ENCODE measurements around the gene TEX26.

The TEX26 gene

DNA sequence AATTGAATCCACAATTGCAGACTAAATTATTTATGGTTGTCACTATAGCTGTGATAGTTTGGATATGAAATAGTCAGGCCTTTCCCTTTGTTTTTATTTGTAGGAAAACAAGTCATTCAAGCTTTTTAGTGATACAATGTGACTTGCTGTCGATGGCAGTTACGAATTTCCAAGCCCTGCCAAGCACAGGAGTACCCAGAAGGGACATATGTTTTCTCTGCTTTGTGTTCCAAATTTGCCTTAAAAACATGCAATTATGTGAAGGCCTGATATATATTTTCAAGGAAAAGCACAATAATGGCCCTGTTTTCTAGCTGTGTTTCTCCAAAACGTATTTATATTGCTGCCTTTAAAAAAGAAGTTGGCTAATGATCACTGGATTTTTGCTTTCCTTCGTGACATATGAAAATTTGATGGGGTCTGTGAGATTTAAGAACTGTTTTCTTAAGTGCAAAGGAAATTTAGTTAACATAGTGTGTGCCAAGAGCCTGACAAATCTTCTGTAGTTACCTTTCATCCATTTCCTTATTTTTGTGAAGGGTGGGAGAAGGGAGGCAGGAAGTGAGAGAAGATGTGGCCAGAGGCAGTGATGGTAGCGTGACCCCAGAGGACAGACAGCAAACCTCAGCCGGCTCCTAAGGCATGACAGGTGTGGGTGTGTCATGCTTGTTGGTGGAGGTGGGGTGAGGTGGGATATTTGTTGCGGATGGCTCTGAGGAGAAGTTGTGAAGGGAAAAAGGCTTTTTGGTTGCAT, 79.6 kb downstream of the TEX26 start:
- peaks cover 4% of the 10 kb centered on the region for H3K9me3 Mint-ChIP-seq
- DNase-seq, result no peak
- no peak overlapping the region for H3K4me3 Mint-ChIP-seq
- H3K27ac Mint-ChIP-seq, result no peak overlapping the region
- H3K27me3 Mint-ChIP-seq (ENCODE audit: low read depth, poor library complexity), result peaks cover 8% of the 10 kb centered on the region
- peaks cover 24% of the 10 kb centered on the region for H3K4me1 Mint-ChIP-seq
- no peaks in the 10 kb centered on the region for H3K36me3 Mint-ChIP-seq (ENCODE audit: low read depth)
- TF ChIP-seq, protein P1, sequence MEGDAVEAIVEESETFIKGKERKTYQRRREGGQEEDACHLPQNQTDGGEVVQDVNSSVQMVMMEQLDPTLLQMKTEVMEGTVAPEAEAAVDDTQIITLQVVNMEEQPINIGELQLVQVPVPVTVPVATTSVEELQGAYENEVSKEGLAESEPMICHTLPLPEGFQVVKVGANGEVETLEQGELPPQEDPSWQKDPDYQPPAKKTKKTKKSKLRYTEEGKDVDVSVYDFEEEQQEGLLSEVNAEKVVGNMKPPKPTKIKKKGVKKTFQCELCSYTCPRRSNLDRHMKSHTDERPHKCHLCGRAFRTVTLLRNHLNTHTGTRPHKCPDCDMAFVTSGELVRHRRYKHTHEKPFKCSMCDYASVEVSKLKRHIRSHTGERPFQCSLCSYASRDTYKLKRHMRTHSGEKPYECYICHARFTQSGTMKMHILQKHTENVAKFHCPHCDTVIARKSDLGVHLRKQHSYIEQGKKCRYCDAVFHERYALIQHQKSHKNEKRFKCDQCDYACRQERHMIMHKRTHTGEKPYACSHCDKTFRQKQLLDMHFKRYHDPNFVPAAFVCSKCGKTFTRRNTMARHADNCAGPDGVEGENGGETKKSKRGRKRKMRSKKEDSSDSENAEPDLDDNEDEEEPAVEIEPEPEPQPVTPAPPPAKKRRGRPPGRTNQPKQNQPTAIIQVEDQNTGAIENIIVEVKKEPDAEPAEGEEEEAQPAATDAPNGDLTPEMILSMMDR (IDR thresholded peaks at IDR 0.05), result no peak

DNA sequence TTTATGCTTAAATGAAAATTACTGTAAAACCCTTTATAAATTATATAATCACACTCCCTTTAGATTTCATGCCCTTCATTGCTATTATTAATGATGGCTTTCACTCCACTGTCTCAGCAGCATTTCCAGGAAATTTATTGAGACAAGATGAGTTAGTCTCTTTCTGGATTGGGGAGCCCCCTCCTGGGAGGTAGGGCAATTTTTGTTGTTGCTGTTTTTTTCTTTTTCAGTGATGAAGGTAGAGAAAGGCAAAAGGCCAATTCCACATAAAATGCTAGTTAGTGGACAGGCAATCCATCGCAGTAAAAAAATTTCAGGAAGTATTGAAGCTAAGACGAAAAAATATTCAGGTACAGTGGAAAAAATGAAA, 80.2 kb downstream of the TEX26 start:
- TF ChIP-seq, protein P1 (IDR thresholded peaks at IDR 0.05), result peak; percentile 26
- DNase-seq, result no peak
- no peak overlapping the region for H3K27ac Mint-ChIP-seq

DNA sequence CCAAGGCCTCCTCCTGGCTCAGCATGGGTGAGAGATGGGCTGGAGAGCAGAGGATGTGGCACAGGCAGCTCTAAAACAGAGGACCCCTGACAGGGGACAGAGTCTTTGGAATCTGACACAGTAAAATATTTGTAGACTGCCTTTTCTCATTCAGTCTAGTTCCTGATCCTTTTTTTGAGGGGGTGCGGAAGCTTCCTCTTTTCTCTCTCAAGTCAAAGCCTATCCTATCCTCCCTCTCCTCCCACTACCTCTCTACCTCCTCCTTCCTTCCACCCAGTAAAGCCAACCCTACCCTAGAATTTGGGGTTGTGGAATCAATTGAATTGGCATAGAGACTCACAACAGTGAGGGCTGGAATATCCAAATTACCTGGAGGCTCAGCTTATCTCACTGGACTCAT, 82.0 kb downstream of the TEX26 start:
- H3K4me3 Mint-ChIP-seq, result no peak overlapping the region
- no peaks in the 10 kb centered on the region for H3K36me3 Mint-ChIP-seq (ENCODE audit: low read depth)
- H3K27ac Mint-ChIP-seq, result no peak overlapping the region
- DNase-seq, result no peak
- H3K9me3 Mint-ChIP-seq, result peaks cover 5% of the 10 kb centered on the region
- TF ChIP-seq, protein P1 (IDR thresholded peaks at IDR 0.05), result no peak
- H3K4me1 Mint-ChIP-seq, result peaks cover 24% of the 10 kb centered on the region
- H3K27me3 Mint-ChIP-seq (ENCODE audit: low read depth, poor library complexity), result peaks cover 9% of the 10 kb centered on the region

More for the DNA sequence above, 80.2 kb downstream of the TEX26 start:
- H3K9me3 Mint-ChIP-seq, result peaks cover 5% of the 10 kb centered on the region
- no peak overlapping the region for H3K4me3 Mint-ChIP-seq
- H3K36me3 Mint-ChIP-seq (ENCODE audit: low read depth), result no peaks in the 10 kb centered on the region
- H3K27me3 Mint-ChIP-seq (ENCODE audit: low read depth, poor library complexity), result peaks cover 9% of the 10 kb centered on the region
- peaks cover 24% of the 10 kb centered on the region for H3K4me1 Mint-ChIP-seq

DNA sequence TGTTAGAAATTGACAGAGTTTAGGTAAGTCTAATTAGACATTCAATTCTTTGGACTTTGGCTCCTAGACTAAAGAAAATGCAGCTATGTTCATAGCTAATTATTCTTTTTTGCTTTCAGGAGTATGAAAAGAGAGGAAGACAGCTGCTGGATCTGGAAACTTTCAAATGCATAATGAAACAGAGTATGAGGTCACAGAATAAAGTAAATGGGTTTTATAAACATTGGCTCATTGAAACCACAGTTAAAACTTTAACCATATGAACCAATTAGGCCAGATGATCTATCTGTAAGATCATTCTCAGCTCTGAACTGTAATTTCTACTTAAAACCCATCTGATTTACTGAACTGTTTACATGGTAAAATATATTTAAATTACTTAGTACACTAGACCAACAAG, 82.7 kb downstream of the TEX26 start:
- DNase-seq, result no peak
- Mint-ChIP-seq H3K36me3 (ENCODE audit: low read depth) (no peaks in the 10 kb centered on the region), H3K27me3 (ENCODE audit: low read depth, poor library complexity) (peaks cover 9% of the 10 kb centered on the region), H3K9me3 (peaks cover 5% of the 10 kb centered on the region), H3K4me3 (no peak overlapping the region), H3K4me1 (peaks cover 24% of the 10 kb centered on the region), H3K27ac (no peak overlapping the region)
- TF ChIP-seq, protein P1 (IDR thresholded peaks at IDR 0.05), result no peak

DNA sequence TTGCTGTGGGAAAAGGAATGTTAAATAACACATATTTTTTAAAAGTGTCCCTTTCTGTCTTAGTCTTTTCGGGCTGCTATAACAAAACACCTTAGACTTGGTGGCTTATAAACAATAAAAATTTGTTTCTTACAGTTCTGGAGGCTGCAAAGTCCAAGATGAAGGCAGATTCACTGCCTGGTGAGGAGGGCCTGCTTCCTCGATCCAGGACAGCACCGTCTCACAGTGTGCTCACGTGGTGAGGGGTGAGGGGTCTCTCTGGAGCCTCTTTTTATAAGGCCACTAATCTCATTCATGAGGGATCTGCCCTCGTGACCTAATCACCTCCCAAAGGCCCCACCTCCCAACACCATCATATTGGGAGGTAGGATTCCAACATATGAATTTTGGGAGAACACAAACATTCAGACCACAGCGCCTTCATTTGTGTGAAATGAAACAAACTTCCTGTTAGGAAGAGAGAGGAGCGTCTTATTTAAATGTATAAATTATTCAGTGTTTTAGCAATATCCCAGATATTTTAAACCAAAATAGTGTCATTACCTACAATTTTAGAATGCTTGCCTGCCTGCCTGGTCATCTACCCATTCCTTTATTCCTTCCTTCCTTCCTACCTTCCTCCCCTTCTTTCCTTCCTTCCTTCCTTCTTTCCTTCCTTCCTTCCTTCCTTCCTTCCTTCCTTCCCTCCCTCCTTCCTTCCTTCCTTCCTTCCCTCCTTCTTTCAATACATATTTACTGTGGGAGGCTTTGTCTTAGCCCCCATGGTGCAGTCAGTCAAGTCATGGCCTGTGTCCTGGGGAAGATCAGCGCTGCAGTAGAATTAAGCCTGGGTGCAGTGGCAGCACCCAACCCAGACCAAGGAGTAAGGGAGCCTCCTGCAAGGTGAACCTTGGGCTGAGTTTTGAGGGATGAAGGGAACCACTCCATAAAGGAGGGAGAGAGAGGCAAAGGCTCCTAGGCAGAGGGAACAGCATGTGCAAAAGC, 84.2 kb downstream of the TEX26 start:
- Mint-ChIP-seq H3K9me3 (peaks cover 5% of the 10 kb centered on the region), H3K4me1 (peaks cover 20% of the 10 kb centered on the region)

More for the DNA sequence above, 84.2 kb downstream of the TEX26 start:
- Mint-ChIP-seq H3K27ac (peak overlapping the region; percentile 7), H3K36me3 (ENCODE audit: low read depth) (no peaks in the 10 kb centered on the region), H3K27me3 (ENCODE audit: low read depth, poor library complexity) (peaks cover 6% of the 10 kb centered on the region), H3K4me3 (no peak overlapping the region)
- TF ChIP-seq, protein P1 (IDR thresholded peaks at IDR 0.05), result no peak
- no peak for DNase-seq
